Measurements from ENCODE around the gene ELL3. TPM values are rescaled to one million over a fixed set of nuclear protein-coding genes. Genes with fewer than 3 reads are reported as not detected.
"Not testable (repeated sequence)": the region's sequence is repeated elsewhere in the genome, so short reads cannot be mapped to it uniquely, and the experiment has no call there.

ELL3 gene
- total RNA-seq, 2 experiments from 2014 or later = 1.4 to 2.4 TPM

DNA sequence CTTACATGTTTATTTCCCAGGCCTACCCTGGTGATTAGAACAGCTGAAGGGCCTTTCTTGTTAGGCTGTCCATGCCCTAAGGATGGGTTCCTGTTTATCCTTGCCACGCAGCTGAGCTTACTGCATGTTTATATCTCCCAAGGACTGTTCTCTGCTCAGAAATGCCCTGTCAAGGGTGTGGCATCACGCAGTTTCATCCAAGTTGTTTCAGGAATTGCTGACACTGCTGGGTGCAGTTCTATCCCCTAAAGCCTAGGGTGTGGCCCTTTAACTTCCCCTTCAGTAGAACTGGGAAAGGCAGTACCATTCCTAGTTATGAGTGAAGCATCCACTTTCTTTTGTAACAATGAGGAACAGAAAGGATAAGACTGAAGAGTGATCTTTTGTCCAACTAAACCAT lies 5.0 kb downstream of the ELL3 start:
- Mint-ChIP-seq H3K9me3 (no peaks in the 10 kb centered on the region), H3K4me1 (peaks cover 9% of the 10 kb centered on the region), H3K27me3 (no peaks in the 10 kb centered on the region), H3K27ac (no peak overlapping the region), H3K36me3 (peaks cover 31% of the 10 kb centered on the region), H3K4me3 (no peak overlapping the region)
- DNase-seq = no peak

DNA sequence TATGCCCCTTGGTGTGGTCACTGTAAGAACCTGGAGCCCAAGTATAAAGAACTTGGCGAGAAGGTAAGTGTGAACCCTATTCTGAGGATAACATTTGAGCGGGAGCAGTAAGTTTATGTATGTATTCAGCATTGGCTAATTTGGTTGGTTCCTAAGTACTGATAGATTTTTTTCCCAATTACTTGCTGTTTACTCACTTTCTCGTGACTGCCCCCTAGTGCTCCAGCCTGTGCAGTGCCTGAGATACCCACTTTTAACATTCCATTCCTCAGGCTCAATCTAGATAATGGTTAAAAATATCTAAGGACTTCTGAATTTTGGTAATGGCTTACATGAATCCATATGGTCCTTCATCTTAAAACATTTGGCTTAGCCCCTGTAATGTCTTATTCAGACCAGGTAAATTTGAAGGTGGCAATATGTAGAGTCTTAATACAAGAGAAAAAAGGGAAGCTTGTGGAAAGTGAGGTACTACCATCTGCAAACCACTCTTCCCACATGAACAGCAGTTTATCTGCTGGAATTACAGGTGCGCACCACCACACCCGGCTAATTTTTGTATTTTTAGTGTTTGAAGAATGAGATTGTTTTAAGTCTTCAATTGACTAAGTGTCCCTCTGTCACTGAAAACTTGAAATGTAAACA lies 7.1 kb downstream of the ELL3 start:
- Mint-ChIP-seq H3K4me3 (no peak overlapping the region), H3K9me3 (no peaks in the 10 kb centered on the region), H3K36me3 (peaks cover 43% of the 10 kb centered on the region), H3K4me1 (no peaks in the 10 kb centered on the region), H3K27ac (peak overlapping the region; percentile 29), H3K27me3 (no peaks in the 10 kb centered on the region)
- DNase-seq = peak; percentile 52

DNA sequence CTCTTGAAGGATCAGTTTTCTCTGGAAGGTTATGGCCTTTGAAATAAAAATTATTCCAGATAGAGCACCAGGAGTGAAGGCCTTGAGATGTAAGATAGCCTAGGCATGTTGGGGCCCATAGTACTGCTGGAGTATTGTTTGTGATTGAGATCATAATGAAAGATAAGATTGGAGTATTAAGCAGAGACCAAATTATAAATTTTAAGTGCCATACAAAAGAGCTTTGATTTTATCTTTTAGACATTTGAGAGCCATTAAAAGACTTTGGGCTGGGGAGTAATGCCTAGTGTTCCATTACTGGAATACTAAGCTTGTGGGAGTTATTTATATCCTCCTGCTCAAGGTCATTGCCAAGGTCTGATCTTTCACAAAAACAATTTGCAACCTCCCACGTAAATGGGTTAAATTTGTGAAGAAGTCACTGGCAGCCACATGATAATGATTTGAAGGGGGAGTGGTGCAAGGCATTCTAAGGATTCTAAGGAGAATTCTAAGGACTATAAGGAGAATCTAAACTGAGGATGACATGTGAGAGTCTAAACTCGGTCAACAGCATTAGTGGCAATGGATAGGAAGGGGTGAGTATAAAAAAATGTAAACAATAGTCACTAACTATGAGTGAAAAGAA lies 12.8 kb downstream of the ELL3 start:
- DNase-seq = no peak
- Mint-ChIP-seq H3K36me3 (peaks cover 30% of the 10 kb centered on the region), H3K27ac (peak overlapping the region; percentile 39), H3K4me3 (no peak overlapping the region), H3K4me1 (no peaks in the 10 kb centered on the region), H3K9me3 (no peaks in the 10 kb centered on the region), H3K27me3 (no peaks in the 10 kb centered on the region)

DNA sequence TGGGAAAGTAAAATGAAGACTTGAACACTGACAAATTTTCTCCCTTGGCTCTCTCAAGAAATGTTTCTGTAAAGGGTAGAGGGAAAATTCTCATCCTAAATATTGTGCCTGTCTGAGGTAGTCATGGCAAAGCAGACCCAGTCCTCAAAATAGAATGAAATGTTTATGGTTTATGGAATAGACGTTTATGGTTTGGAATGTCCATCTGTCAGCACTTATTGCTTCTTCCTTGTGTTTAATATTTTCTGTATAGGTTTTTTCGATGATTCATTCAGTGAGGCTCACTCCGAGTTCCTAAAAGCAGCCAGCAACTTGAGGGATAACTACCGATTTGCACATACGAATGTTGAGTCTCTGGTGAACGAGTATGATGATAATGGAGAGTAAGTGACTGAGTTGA lies 13.9 kb downstream of the ELL3 start:
- Mint-ChIP-seq H3K9me3 (no peaks in the 10 kb centered on the region), H3K36me3 (peaks cover 27% of the 10 kb centered on the region), H3K27me3 (no peaks in the 10 kb centered on the region), H3K4me1 (no peaks in the 10 kb centered on the region), H3K27ac (no peak overlapping the region), H3K4me3 (no peak overlapping the region)
- no peak for DNase-seq

DNA sequence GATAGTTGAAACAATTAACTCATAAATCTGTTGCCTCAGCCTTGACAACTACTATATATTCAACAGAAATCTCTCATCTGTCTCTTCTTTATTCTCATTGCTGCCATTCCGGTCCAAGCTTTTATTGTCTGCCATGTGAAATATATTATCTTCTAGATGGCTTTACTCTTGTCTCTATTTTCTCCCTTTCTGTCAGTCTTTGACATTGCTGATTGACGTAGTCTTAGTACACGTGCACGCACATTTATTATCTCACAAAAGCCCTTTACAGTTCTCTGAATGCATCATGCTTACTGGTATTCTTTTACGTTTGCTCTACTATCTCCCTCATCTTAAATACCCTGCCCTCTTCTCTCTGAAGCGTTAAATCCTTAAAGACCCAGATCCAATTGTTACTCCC lies 24.9 kb downstream of the ELL3 start:
- no peaks in the 10 kb centered on the region for H3K27me3 Mint-ChIP-seq
- DNase-seq = no peak
- H3K9me3 Mint-ChIP-seq = no peaks in the 10 kb centered on the region
- peak overlapping the region; percentile 8 for H3K4me3 Mint-ChIP-seq
- peaks cover 46% of the 10 kb centered on the region for H3K36me3 Mint-ChIP-seq
- H3K27ac Mint-ChIP-seq = no peak overlapping the region
- H3K4me1 Mint-ChIP-seq = peaks cover 34% of the 10 kb centered on the region

DNA sequence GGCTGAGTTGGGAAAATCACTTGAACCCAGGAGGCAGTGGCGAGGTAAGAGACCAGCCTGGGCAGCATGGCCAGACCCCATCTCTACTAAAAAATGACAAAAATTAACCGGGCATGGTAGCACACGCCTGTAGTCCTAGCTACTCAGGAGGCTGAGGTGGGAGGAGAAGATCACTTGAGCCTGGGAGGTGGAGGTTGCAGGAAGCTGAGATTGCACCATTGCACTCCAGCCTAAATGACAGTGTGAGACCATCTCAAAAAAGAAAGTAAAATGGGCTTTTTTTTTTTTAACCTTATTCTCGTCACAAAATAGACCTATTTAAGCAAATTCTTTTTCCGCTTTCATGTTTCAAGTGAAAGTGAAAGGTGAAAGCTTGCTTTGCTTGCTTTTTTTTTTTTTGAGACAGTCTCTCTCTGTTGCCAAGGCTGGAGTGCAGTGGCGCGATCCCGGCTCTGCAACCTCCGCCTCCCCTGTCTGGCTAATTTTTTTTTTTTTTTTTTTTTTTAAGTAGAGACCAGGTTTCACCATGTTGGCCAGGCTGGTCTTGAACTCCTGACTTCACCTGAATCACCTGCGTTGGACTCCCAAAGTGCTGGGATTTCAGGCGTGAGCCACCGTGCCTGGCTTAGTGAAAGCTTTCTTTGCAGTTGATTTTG lies 26.9 kb downstream of the ELL3 start:
- Mint-ChIP-seq H3K27ac (peak overlapping the region; percentile 88), H3K4me1 (peaks cover 39% of the 10 kb centered on the region), H3K4me3 (peak overlapping the region; percentile 78), H3K9me3 (no peaks in the 10 kb centered on the region), H3K27me3 (no peaks in the 10 kb centered on the region), H3K36me3 (peaks cover 41% of the 10 kb centered on the region)
- peak; percentile 49 for DNase-seq

DNA sequence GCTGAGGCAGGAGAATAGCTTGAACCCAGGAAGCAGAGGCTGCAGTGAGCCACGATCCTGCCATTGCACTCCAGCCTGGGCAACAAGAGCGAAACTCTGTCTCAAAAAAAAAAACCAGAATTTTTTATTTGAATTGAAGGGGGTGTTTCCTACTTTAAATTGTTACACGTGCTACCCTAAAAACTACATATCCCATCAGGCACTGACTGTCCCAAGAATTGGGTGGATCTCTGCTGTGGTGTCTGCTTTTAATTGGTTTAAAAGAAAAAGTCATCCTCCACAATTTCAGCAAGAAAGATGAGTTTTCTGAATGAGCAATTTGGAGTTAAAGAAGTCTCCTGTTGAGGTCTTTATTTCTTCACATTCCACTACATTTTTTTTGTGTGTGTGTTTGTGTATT lies 28.4 kb downstream of the ELL3 start:
- peaks cover 44% of the 10 kb centered on the region for H3K4me1 Mint-ChIP-seq
- peaks cover 37% of the 10 kb centered on the region for H3K36me3 Mint-ChIP-seq
- no peaks in the 10 kb centered on the region for H3K27me3 Mint-ChIP-seq
- no peaks in the 10 kb centered on the region for H3K9me3 Mint-ChIP-seq
- DNase-seq = no peak
- H3K4me3 Mint-ChIP-seq = peak overlapping the region; percentile 93
- peak overlapping the region; percentile 98 for H3K27ac Mint-ChIP-seq

DNA sequence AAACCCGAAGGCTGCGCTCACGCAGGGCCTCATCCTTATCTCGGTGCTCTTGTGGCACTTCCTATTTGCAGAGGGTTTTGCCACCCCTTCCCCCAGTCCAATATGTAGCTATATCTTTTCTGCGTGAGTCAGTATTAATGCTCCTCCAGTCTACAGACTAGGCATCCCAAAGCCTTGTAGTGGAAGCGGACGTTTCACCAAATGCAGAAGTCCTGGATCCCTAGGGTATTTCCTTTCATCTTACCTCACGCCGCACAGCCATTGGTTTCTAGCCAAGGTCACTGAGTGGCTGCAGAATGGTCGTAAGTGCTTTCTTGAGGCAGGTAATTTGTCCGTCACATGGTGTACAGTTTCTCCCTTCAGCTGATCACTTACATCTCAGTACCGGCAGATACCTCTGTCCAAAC lies 29.9 kb downstream of the ELL3 start:
- H3K27me3 Mint-ChIP-seq, H3K9me3 Mint-ChIP-seq: not testable (repeated sequence)
- DNase-seq = peak; percentile 28
- H3K4me1 Mint-ChIP-seq = peaks cover 35% of the 10 kb centered on the region
- peak overlapping the region; percentile 98 for H3K27ac Mint-ChIP-seq
- peaks cover 29% of the 10 kb centered on the region for H3K36me3 Mint-ChIP-seq
- peak overlapping the region; percentile 93 for H3K4me3 Mint-ChIP-seq

DNA sequence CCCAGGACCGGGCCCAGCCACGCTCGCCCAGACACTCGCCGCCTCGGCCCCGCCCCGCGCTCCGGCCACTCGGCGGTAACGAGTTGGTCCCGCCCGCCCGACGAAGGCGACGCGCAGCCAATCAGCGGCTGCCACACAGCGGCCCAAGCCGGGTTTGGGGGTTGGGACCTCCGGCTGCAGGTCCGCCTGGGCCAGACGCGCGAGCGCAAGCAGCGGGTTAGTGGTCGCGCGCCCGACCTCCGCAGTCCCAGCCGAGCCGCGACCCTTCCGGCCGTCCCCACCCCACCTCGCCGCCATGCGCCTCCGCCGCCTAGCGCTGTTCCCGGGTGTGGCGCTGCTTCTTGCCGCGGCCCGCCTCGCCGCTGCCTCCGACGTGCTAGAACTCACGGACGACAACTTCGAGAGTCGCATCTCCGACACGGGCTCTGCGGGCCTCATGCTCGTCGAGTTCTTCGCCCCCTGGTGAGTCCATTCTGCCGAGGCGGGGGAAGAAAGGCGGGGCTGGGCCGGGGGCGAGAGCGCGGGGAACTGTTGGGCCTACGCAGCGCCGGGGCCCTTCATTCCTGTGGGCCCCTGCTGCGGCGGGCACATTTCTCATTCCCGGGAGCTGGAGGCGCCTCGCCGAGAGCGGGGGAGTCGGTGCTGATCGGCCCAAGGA lies 30.4 kb downstream of the ELL3 start, which contains the start of gene PDIA3:
Gene PDIA3 (plus strand): TSS at position 194 of the 658 bp plus-strand sequence. CDS start 102 bp downstream, at position 296.
- peak; percentile 92 for DNase-seq
- H3K4me1 Mint-ChIP-seq = peaks cover 30% of the 10 kb centered on the region

DNA sequence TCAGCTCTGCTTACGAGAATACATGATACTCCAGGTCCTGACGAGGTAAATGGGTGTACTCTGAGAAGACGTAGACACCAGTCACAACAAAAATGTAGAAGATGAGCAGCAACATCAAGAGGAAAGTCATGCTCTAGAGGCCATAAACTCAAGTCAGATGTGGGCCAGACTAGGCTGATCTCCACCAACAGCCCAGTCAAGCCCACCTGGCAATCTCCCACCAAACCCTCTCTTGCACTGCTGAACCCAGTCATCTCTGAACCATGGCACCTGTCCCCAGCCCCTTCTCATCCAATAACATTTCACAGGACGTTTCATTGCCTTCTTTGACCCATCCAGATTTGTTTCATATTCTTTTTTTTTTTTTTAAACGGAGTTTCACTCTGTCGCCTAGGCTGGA lies 41.4 kb downstream of the ELL3 start:
- peaks cover 7% of the 10 kb centered on the region for H3K4me1 Mint-ChIP-seq
- peak overlapping the region; percentile 57 for H3K27ac Mint-ChIP-seq
- H3K9me3 Mint-ChIP-seq = no peaks in the 10 kb centered on the region
- no peaks in the 10 kb centered on the region for H3K27me3 Mint-ChIP-seq
- no peak overlapping the region for H3K4me3 Mint-ChIP-seq
- H3K36me3 Mint-ChIP-seq = peaks cover 4% of the 10 kb centered on the region
- DNase-seq = no peak

More for the DNA sequence above, 30.4 kb downstream of the ELL3 start, which contains the start of gene PDIA3:
- Mint-ChIP-seq H3K36me3 (peaks cover 27% of the 10 kb centered on the region), H3K27ac (peak within 1 kb of the TSS; percentile 98), H3K4me3 (peak within 1 kb of the TSS; percentile 93)
- not testable (repeated sequence) for H3K9me3 Mint-ChIP-seq, H3K27me3 Mint-ChIP-seq

DNA sequence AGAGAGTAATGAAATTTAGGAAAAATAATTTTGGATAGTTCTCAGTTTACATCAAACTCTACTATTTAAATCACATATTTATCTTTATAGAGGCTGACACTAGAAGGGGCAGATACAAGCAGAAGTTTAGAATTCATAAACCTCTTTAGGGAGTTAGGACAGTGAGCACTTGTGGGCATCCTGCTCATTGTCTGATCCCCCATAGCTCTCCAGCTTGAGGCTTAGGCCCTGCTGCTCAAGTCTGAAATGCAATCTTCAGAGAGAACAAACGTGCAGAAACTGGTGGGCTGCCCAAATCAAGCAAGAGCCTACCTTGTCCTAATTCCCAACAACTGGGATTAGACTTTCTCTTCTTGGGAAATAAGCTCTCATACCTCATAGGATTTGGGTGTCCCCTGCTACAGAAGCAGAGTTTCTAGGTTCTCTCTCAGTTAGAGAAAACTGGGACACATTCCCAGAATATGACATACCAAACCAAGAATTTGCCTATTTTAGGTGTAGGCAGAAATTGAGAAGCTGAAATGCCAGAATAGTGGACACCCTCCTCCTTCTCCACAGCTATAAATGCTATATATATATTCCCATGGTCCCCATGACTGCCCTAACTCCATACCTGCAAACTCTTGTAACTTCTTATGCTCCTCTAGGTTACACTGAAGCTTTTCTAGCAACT lies 48.6 kb downstream of the ELL3 start:
- not testable (repeated sequence) for DNase-seq, H3K9me3 Mint-ChIP-seq, H3K36me3 Mint-ChIP-seq, H3K27me3 Mint-ChIP-seq, H3K27ac Mint-ChIP-seq, H3K4me3 Mint-ChIP-seq, H3K4me1 Mint-ChIP-seq

DNA sequence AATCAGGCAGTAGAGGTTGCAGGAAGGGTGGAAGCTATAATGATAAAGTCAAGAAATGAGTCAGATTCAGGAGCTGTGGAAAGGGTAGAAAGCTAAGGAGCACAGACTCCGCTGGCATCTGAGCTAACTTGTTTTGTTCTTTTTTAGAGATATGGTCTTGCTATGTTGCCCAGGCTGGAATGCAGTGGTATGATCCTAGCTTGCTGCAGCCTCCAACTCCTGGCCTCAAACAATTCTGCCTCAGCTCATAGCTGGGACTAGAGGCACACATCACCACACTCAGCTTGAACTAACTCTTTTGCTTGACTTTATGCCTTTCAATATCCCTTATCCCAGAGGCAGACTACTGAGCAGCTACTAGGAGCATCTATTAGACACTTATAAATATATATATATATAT lies 50.5 kb downstream of the ELL3 start:
- not testable (repeated sequence) for H3K36me3 Mint-ChIP-seq, DNase-seq, H3K4me1 Mint-ChIP-seq, H3K4me3 Mint-ChIP-seq, H3K27me3 Mint-ChIP-seq, H3K27ac Mint-ChIP-seq, H3K9me3 Mint-ChIP-seq

DNA sequence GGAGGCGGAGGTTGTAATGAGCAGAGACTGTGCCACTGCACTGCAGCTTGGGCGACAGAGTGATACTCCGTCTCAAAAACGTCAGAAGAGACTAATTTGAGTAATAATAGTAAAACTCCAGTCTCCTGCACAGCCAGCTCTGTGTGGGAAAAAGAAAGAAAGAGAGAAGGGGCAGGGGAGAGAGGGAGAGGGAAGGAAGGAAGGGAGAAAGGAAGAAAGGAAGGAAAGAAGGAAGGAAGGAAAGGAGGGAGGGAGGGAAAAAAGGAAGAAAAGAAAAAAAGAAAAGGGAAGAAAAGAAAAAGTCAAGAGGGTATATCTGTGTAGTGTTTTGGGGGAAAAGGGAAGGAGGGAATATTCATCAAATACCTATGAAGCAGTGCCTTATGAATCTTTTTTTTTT lies 53.6 kb downstream of the ELL3 start:
- no peak overlapping the region for H3K27ac Mint-ChIP-seq
- H3K27me3 Mint-ChIP-seq = no peaks in the 10 kb centered on the region
- DNase-seq = no peak
- H3K9me3 Mint-ChIP-seq = no peaks in the 10 kb centered on the region
- H3K4me1 Mint-ChIP-seq = no peaks in the 10 kb centered on the region
- H3K4me3 Mint-ChIP-seq = no peak overlapping the region
- H3K36me3 Mint-ChIP-seq = no peaks in the 10 kb centered on the region
